ENCODE measurements around the gene ZNF500.

- TF ChIP-seq RAD21 (IDR thresholded peaks at IDR 0.05; ENCODE audit: low read depth): no peak
- no peak for TF ChIP-seq YY1 (IDR thresholded peaks at IDR 0.05; ENCODE audit: low read depth)
- no peak for TF ChIP-seq TAF1 (IDR thresholded peaks at IDR 0.05; ENCODE audit: low read depth)
- no peak for TF ChIP-seq REST (IDR thresholded peaks at IDR 0.05; ENCODE audit: low read depth)
- TF ChIP-seq EGR1 (IDR thresholded peaks at IDR 0.05): no peak
- no peak for TF ChIP-seq MAX (IDR thresholded peaks at IDR 0.05)
- no peak for TF ChIP-seq EP300 (IDR thresholded peaks at IDR 0.05; ENCODE audit: borderline replicate concordance)
- TF ChIP-seq ZBTB7A (IDR thresholded peaks at IDR 0.05; ENCODE audit: low read depth): 0 out of 2 replicates have a peak, but pooled peaks have one; percentile 39
Measured at GRCh38 chr16:4801051-4801961, 34.3 kb upstream of the ZNF500 start.

Measured in Ishikawa (cell line).